ENCODE results near the gene GNL1.
"Not testable (repeated sequence)": the region's sequence is repeated elsewhere in the genome, so short reads cannot be mapped to it uniquely, and the experiment has no call there.

Gene GNL1

DNA sequence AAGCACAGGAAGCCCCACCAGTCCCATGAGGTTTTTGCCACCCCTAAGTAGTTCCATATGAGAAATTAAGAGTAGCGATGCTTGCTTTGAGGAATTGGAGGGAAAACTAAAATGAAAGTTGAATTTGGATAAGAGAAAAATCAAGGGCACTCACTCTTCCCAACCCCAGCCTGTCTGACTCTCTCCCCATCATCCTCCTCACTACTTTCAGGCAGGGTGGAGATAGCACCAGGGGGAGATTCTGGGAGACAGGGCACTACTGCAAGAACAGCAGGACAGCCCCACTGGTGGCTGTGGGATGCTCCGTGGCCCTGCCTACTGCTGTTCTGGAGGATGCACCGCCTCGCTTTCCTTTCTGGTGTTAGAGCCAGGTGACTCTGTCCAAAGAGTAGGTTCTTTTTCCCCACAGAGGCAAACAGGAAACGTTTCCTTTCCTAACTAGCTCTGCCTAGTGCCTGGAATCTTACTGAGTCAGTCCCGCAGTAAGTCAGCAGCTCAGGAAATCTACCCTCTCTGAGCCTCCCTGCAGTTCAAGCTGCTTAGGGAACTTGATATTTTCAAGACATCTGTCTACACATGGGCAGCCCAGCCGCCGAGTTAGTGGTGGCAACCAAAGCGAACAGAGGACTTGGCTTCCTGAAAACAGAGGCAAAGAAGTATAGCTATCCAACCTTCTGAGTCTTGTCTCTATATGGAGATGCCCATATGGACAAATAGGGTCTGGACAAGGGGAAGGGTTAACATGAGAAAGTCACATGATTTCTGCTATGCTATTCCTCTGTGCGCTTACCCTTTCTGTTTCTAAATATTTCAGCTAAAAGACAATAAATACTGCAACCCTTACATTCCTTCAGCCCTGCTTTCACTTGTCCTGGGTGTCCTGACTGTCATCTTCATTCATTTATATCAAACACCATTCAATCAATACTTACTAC, 55.6 kb downstream of the GNL1 start:
- FAIRE-seq (peak; percentile 86), DNase-seq (ENCODE audit: insufficient read length, low spot score) (no peak)

DNA sequence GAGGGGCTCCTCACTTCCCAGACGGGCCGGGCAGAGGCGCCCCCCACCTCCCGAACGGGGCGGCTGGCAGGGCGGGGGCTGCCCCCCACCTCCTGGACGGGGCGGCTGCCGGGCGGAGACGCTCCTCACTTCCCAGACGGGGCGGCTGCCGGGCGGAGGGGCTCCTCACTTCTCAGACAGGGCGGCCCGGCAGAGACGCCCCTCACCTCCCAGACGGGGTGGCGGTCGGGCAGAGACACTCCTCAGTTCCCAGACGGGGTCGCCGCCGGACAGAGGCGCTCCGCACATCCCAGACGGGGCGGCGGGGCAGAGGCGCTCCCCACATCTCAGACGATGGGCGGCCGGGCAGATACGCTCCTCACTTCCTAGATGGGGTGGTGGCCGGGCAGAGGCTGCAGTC, 57.6 kb downstream of the GNL1 start:
- not testable (repeated sequence) for FAIRE-seq; DNase-seq (ENCODE audit: insufficient read length, low spot score)

DNA sequence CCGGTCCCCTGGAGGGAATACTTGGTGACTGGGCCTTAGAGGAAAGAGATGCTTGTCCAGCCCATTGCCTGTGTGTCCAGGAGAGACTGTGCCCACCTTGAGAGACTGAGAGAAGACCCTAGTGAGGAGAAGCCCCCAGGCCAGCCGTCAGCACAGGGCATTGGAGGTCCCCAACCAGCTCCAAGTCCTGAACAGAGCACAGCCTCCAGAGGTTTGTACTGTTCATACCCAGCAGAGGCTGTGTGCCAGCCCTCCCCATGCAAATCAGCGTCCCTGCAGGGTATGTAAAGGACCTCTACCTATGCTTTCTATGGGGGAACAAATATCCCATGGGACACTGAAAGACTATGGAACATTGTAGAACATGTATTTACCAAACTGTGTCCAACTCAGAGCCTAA, 58.6 kb downstream of the GNL1 start:
- no peak for FAIRE-seq
- no peak for DNase-seq (ENCODE audit: insufficient read length, low spot score)

DNA sequence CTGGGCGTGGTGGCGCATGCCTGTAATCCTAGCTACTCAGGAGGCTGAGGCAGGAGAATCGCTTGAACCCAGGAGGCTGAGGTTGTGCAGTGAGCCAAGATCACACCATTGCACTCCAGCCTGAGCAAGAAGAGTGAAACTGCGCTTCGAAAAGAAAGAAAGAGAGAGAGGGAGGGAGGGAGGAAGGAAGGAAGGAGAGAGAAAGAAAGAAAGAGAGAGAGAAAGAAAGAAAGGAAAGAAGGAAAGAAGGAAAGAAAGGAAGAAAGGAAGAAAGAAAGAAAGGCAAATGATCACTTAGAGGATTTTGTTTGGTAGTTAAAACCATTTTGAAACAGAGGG, 59.1 kb downstream of the GNL1 start:
- not testable (repeated sequence) for DNase-seq (ENCODE audit: insufficient read length, low spot score); FAIRE-seq

DNA sequence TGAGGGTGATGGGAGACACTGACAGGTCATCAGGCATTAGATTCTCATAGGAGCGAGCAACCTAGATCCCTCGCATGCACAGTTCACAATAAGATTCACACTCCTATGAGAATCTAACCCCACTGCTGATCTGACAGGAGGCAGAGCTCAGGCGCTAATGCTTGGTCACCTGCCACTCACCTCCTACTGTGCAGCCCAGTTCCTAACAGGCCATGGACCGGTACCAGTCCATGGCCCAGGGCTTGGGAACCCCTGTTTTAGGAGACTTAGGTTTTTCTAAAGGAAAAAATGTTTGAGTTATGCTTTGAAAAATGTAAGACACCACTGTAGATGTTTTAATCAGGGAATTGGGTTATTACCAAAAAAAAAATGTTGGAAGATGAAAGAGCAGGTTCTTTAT, 60.3 kb downstream of the GNL1 start:
- FAIRE-seq, result no peak
- no peak for DNase-seq (ENCODE audit: insufficient read length, low spot score)

DNA sequence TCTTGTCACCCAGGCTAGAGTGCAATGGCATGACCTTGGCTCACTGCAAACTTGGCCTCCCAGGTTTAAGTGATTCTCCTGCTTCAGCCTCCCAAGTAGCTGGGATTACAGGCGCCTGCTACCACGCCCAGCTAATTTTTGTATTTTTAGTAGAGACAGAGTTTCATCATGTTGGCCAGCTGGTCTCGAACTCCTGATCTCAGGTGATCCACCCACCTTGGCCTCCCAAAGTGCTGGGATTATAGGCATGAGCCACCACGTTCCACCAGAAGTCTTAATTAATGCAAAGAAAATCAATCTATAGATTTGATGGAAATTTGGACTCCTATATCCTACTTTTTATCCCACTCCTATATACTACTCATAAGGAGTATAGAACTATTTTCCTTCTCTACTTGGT, 61.2 kb downstream of the GNL1 start:
- FAIRE-seq; DNase-seq (ENCODE audit: insufficient read length, low spot score): not testable (repeated sequence)

DNA sequence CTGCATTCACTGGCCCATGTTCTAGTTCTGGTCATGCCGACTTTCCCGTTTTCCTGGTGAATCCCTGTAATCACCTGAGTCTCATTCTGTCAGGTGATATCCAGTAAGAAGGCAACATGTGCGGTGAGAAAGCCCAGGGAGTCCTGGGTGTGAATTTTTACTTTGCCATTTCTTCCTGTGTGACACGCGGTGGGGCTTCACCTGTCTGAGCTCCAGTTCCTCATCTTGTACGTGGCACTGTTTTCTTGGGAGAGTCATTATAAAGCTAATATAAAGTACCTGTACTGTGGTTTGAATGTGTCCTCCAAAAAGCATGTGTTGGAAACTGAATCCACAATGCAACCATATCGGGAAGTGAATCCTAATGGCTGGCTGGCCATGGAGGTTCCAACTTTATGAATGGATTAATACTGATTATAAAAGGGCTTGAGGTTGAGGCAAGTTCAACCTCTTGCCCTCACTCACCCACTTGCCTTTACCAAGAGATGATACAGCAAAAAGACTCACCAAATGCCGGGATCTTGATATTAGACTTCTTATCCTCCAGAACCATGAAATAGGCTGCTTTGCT, 61.9 kb downstream of the GNL1 start:
- FAIRE-seq (no peak), DNase-seq (ENCODE audit: insufficient read length, low spot score) (no peak)

DNA sequence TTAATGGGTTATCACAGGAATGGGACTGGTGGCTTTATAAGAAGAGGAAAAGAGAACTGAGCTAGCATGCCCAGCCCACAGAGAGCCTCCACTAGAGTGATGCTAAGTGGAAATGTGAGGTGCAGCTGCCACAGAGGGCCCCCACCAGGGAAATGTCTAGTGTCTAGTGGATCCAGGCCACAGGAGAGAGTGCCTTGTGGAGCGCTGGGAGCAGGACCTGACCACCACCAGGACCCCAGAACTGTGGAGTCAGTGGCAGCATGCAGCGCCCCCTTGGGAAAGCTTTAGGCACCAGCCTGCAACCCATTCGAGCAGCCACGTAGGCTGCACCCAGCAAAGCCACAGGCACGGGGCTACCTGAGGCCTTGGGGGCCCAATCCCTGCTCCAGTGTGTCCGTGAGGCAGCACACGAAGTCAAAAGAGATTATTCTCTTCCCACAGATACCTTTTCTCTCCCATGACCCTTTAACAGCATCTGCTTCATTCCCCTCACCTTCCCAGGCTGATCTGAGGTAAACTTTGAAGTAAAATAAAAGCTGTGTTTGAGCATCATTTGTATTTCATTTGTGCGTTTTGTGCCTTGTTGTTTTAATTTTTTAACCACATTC, 62.5 kb downstream of the GNL1 start:
- DNase-seq (ENCODE audit: insufficient read length, low spot score), result no peak
- no peak for FAIRE-seq

DNA sequence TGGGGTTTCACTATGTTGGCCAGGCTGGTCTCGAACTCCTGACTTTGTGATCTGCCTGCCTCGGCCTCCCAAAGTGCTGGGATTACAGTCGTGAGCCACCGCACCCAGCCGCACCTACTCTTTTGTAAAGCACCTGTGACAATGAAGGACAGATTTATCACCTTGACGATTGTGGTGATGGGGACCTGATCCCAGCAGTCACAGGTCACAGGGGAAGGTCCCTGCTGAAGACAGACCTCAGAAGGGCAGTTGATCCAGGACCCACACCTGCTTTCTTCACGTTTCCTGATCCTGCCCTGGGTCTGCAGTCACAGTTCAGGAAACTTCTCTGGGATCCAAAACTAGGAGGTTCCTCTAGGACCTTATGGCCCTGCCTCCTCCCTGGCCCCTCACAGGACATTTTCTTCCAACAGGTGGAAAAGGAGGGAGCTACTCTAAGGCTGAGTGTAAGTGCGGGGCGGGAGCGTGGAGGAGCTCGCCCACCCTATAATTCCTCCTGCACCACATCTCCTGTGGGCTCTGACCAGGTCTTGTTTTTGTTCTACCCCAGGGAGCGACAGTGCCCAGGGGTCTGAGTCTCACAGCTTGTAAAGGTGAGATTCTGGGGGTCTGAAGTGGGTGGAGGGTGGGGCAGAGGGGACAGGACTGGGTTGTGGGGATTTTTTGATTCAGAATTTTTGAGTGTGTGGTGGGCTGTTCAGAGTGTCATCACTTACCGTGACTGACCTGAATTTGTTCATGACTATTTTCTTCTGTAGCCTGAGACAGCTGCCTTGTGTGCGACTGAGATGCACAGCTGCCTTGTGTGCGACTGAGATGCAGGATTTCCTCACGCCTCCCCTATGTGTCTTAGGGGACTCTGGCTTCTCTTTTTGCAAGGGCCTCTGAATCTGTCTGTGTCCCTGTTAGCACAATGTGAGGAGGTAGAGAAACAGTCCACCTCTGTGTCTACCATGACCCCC, 64.0 kb downstream of the GNL1 start:
- DNase-seq (ENCODE audit: insufficient read length, low spot score) (no peak), FAIRE-seq (no peak)

Measured in GM19239 (cell line).